ENCODE data around the gene CNIH2. TPM values are rescaled to one million over a fixed set of nuclear protein-coding genes. Genes with fewer than 3 reads are reported as not detected.

Gene CNIH2
- total and polyA plus RNA-seq, 2 of the 13 experiments (the other 11 are each of a cell fraction or from before 2014, with no cell fraction given): 0.60 to 0.69 TPM

GRCh38 chr11:66263231-66263630, 14.7 kb upstream of the CNIH2 start (continued):
- TF ChIP-seq SP2 (CRISPR knock-in tag; IDR thresholded peaks at IDR 0.05): no peak

GRCh38 chr11:66263785-66264184, 14.2 kb upstream of the CNIH2 start:
- Histone ChIP-seq H3K27ac (ENCODE audit: extremely low read length, insufficient read depth, low read length) (no peak overlapping the region), H3K4me3 (replicated peaks in 1 of 3; ENCODE audit: insufficient read depth in 1 of 3, low read depth in 2 of 3, low read length in 3 of 3) (no peak overlapping the region), H3K4me1 (ENCODE audit: insufficient read depth, low read length) (peaks cover 4% of the 10 kb centered on the region), H3K36me3 (replicated peaks in 1 of 2; ENCODE audit: control insufficient read depth in 1 of 2, insufficient read depth in 2 of 2, low read length in 2 of 2) (peaks cover 5 to 8% of the 10 kb centered on the region in 2 experiments; a peak in 3 of 5 replicates), H2AFZ (ENCODE audit: low read length) (no peak overlapping the region), H3K79me2 (ENCODE audit: insufficient read depth, low read length) (peaks cover 3% of the 10 kb centered on the region), H3K27me3 (ENCODE audit: control insufficient read depth in 1 of 2, insufficient read depth in 2 of 2, low read length in 2 of 2) (no peaks in the 10 kb centered on the region; a peak in 1 of 5 replicates), H4K20me1 (ENCODE audit: insufficient read depth, low read length) (peaks cover 2% of the 10 kb centered on the region; the same call in 1 of the 2 replicates), H3K9me3 (ENCODE audit: low read length) (no peaks in the 10 kb centered on the region), H3K4me2 (ENCODE audit: low read depth, low read length) (no peak overlapping the region), H3K9ac (ENCODE audit: insufficient read depth, low read depth, low read length) (no peak overlapping the region)
- in situ Hi-C loops (cut with HindIII; ENCODE audit: extremely low pct_ligation_motif_present, low pct_unique_long_range_greater_than_20kb) (no loop called here), intact Hi-C loops (cut with micrococcal nuclease; ENCODE audit: unreplicated experiment) (no loop called here)
- no peak for DNase-seq (ENCODE audit: low spot score)
- no peak for FAIRE-seq
- BruUV-seq (replicated peaks): no TSS peak
- CTCF ChIA-PET (ENCODE audit: low intra/inter-chr PET ratio, low total read pairs): no interaction called here
- no peak for ATAC-seq
- POLR2A ChIA-PET: no interaction called here
- no peak for TF ChIP-seq POGZ (CRISPR knock-in tag; IDR thresholded peaks at IDR 0.05)
- 96% methylated on average over 9 of the region's 10 CpGs for WGBS (ENCODE audit: low lambda C conversion rate)

- Histone ChIP-seq H4K20me1 (ENCODE audit: insufficient read depth, low read length) (peaks cover 5% of the 10 kb centered on the region), H3K27ac (ENCODE audit: extremely low read length, insufficient read depth, low read length) (no peak overlapping the region), H3K4me3 (replicated peaks in 1 of 3; ENCODE audit: insufficient read depth in 1 of 3, low read depth in 2 of 3, low read length in 3 of 3) (no peak overlapping the region), H2AFZ (ENCODE audit: low read length) (no peak overlapping the region), H3K4me2 (ENCODE audit: low read depth, low read length) (no peak overlapping the region), H3K36me3 (replicated peaks in 1 of 2; ENCODE audit: control insufficient read depth in 1 of 2, insufficient read depth in 2 of 2, low read length in 2 of 2) (peaks cover 5 to 8% of the 10 kb centered on the region in 2 experiments; a peak in 3 of 5 replicates), H3K9me3 (ENCODE audit: low read length) (no peaks in the 10 kb centered on the region), H3K79me2 (ENCODE audit: insufficient read depth, low read length) (peaks cover 9% of the 10 kb centered on the region), H3K4me1 (ENCODE audit: insufficient read depth, low read length) (peaks cover 2% of the 10 kb centered on the region), H3K27me3 (ENCODE audit: control insufficient read depth in 1 of 2, insufficient read depth in 2 of 2, low read length in 2 of 2) (no peaks in the 10 kb centered on the region; a peak in 1 of 5 replicates), H3K9ac (ENCODE audit: insufficient read depth, low read depth, low read length) (no peak overlapping the region)
- no peak for TF ChIP-seq ZNF12 (CRISPR knock-in tag; IDR thresholded peaks at IDR 0.05)
- TF ChIP-seq, protein P1, sequence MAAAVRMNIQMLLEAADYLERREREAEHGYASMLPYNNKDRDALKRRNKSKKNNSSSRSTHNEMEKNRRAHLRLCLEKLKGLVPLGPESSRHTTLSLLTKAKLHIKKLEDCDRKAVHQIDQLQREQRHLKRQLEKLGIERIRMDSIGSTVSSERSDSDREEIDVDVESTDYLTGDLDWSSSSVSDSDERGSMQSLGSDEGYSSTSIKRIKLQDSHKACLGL (CRISPR knock-in tag; IDR thresholded peaks at IDR 0.05): no peak
- no peak for TF ChIP-seq MATR3 (CRISPR knock-in tag; IDR thresholded peaks at IDR 0.05)
- no peak for TF ChIP-seq MAFK (conservative IDR thresholded peaks at IDR 0.05 in 1 of 2, IDR thresholded peaks at IDR 0.05 in 1 of 2; ENCODE audit: low read length in 2 of 2)
- no peak for TF ChIP-seq ZNF672 (CRISPR knock-in tag; IDR thresholded peaks at IDR 0.05)
- no peak for TF ChIP-seq ZNF766 (CRISPR knock-in tag; IDR thresholded peaks at IDR 0.05; ENCODE audit: borderline replicate concordance)
- no peak for TF ChIP-seq ZSCAN20 (CRISPR knock-in tag; IDR thresholded peaks at IDR 0.05; ENCODE audit: borderline replicate concordance)
- TF ChIP-seq ATF7 (IDR thresholded peaks at IDR 0.05): no peak
- no peak for TF ChIP-seq ATF7 (CRISPR knock-in tag; IDR thresholded peaks at IDR 0.05)
- no peak for TF ChIP-seq THAP7 (CRISPR knock-in tag; IDR thresholded peaks at IDR 0.05)
- no peak for TF ChIP-seq RCOR2 (CRISPR knock-in tag; IDR thresholded peaks at IDR 0.05)
- no peak for TF ChIP-seq ZC3H13 (CRISPR knock-in tag; IDR thresholded peaks at IDR 0.05)
- no peak for TF ChIP-seq DMAP1 (CRISPR knock-in tag; IDR thresholded peaks at IDR 0.05)
- no peak for TF ChIP-seq ZBTB8A (CRISPR knock-in tag; IDR thresholded peaks at IDR 0.05; ENCODE audit: borderline replicate concordance, low read depth)
- no peak for TF ChIP-seq CHCHD3 (CRISPR knock-in tag; IDR thresholded peaks at IDR 0.05)
- TF ChIP-seq TEAD2 (CRISPR knock-in tag; IDR thresholded peaks at IDR 0.05): no peak
- no peak for TF ChIP-seq ERF (CRISPR knock-in tag; IDR thresholded peaks at IDR 0.05)
- no peak for FAIRE-seq
- WGBS (ENCODE audit: low lambda C conversion rate): 87% methylated on average over 6 of the region's 8 CpGs
- in situ Hi-C loops (cut with HindIII; ENCODE audit: extremely low pct_ligation_motif_present, low pct_unique_long_range_greater_than_20kb): no loop called here
- BruUV-seq (replicated peaks): no TSS peak
- ChIA-PET POLR2A (no interaction called here), CTCF (ENCODE audit: low intra/inter-chr PET ratio, low total read pairs) (no interaction called here)
- no peak for ATAC-seq
- DNase-seq (ENCODE audit: low spot score): no peak
- intact Hi-C loops (cut with micrococcal nuclease; ENCODE audit: unreplicated experiment): no loop called here
These were observed 13.6 kb upstream of the CNIH2 start for GRCh38 chr11:66264383-66264782.

Measured in HepG2 (cell line).